ENCODE data around the gene SIGLEC1.

The SIGLEC1 gene

GRCh38 chr20:3698591-3699001 is 13.8 kb downstream of the SIGLEC1 start:
- no peak for DNase-seq

- no peak for DNase-seq
Observed at GRCh38 chr20:3697588-3698305, 14.7 kb downstream of the SIGLEC1 start.

- DNase-seq, result no peak
Observed at GRCh38 chr20:3696745-3697587, 15.4 kb downstream of the SIGLEC1 start.

DNA sequence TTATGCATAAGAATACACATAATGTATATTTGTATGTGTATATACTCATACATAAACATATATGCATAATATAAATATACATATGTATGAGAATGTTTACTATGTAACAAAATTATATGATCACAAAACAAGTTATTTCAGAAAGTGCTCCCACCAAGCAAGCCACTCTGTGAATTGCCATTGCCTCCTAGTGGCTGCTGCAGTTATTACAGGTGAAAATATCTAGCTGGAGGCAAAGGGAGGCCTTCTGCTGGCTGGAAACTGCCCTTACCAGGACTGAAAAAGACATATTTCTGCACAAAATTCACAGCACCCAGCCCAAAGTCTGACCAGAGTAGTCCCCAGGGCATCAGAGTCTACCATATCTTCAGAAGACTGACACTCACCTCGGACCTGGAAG is 16.2 kb downstream of the SIGLEC1 start:
- DNase-seq, result no peak

GRCh38 chr20:3694864-3695263 is 17.5 kb downstream of the SIGLEC1 start:
- no peak for DNase-seq

DNA sequence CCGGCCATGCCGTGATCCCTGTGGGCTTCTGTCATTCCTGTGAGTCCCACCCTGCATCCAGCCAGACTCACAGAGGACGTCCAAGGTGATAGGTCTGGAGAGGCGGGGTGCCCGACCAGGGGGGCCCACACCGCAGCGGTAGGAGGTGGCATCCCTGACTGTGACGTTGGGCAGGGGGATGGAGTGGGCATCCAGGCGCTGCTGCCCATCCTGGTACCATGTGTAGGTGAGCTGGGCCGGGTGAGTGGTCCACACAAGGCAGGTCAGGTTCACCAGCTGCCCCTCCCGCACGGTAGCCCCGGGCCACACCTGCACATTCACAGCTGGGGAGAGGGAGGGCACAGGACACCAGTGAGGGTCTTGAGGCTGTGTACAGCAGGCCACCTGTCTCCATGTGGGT is 19.0 kb downstream of the SIGLEC1 start:
- no peak for DNase-seq

- DNase-seq, result no peak
Observed at GRCh38 chr20:3692706-3693294, 19.6 kb downstream of the SIGLEC1 start.

DNA sequence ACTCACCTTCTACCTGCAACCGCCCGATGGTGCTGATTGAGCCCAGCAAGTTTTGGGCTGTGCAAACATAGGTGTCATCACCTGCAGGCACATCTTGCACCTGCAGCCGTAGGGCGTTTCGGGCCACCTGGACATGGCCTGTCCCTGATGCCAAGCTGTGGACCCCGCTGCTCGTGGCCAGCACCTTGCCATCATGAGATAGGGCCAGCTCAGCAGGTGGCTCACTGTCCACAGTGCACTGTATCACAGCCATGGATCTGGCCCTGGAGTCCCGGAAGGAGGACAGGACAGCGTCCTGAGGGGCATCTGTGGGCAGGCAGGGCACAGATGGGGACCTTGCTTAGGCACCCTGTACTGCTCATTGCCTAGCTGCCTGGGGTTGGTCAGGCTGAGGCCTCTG is 20.5 kb downstream of the SIGLEC1 start:
- no peak for DNase-seq

- DNase-seq, result no peak
Observed at GRCh38 chr20:3691306-3691705, 21.1 kb downstream of the SIGLEC1 start.

DNA sequence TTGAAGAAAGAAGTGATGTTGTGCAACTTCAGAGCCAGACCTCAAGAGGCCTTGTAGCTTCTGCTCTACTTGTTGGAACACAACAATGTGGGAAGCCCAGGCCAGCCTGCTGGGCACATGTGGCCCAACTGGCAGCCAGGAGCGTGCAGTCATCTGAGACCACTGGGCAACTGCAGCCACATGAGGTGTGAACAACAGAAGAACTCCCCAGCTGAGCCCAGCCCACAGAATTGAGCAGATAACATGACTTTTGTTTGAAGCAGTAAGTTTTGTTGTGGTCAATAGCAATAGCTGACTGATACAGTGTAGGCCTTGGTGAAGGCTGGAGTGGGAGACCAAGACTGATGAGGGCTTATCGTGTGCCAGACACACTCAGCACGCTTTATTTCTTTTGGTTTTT is 22.0 kb downstream of the SIGLEC1 start:
- no peak for DNase-seq

DNA sequence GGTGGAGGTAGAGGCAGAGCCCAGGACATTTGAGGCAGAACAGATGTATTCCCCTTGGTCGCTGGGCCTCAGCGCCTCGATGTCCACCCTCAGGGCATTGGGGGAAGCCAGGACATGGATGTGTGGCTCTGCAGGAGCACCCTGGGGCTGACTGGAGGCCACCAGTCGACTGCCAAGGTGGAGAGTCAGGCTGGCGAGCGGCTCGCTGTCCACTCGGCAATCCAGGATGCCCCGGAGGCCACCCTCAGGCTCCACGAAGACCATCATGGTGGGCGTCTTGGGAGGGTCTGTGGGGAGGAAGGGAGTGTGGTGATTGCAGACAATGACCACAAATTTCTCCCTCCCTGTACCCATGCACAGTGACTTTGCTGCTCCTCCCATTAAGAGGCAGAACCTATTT is 22.4 kb downstream of the SIGLEC1 start:
- no peak for DNase-seq

- no peak for DNase-seq
Observed at GRCh38 chr20:3687655-3688054, 24.7 kb downstream of the SIGLEC1 start.

DNA sequence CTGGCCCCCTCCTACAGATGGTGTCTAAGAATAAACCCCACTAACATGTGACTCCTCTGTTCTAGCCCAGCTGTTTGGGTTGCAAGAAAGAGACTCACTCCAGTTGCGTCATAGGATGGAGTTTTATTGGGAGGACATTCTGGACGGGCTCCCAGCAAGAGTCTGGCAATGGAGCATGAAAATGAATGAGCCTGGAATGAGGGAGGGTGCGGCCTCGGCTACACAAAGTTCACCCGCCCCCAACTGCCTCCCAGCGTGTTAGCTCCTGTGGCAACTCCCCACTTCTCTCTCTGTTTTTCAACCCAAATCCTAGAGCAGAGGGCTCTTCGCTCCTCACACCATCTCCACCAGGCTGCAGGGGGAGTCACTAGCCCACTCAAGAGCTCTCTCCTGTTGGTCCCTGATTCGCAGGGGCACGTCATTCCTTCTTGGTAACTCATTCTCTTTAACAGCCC is 25.5 kb downstream of the SIGLEC1 start:
- DNase-seq, result no peak

DNA sequence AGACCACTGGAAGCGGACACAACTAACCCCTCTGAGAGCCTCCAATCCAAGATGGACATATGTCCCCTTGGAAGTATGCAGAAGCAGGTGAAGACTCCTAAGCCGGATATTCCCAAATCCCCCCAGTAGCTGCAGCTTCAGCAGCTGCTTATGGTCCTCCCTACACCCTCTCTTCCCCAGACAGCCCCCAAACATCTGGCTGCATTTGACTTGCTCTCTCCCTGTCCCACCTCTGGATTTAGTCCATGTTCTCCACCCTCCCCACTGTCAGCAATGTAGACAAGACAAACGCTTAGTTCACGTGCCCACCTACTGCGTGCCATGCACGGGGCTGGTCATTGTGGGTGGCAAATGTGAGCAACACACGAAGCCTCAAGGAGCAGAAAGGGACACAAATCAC is 26.0 kb downstream of the SIGLEC1 start:
- no peak for DNase-seq

DNA sequence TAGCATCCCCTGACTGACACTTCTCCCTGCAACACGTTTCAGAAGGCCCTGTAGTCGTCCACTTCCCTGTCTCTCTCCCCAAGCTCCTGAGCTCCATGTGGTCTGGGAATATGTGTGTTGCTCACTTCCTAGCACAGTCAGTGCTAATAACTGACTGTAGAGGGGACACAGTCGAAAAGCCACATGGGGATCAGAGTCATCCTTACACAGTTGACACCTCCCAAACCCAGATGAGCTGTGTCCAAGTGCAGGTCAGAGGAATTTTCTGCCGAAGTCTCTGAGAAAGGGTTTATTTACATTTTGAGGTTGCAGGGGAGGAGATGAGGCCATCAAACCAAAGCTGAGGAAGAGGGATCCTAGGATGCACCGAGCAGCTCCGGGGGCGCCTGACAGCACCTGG is 27.1 kb downstream of the SIGLEC1 start:
- DNase-seq, result no peak

GRCh38 chr20:3681931-3682781 is 30.2 kb downstream of the SIGLEC1 start, which contains the start of gene ADAM33:
TSS of gene ADAM33 (minus strand) at chr20:3682010. CDS start at chr20:3682004, 6 bp downstream.
- no peak for DNase-seq

DNA sequence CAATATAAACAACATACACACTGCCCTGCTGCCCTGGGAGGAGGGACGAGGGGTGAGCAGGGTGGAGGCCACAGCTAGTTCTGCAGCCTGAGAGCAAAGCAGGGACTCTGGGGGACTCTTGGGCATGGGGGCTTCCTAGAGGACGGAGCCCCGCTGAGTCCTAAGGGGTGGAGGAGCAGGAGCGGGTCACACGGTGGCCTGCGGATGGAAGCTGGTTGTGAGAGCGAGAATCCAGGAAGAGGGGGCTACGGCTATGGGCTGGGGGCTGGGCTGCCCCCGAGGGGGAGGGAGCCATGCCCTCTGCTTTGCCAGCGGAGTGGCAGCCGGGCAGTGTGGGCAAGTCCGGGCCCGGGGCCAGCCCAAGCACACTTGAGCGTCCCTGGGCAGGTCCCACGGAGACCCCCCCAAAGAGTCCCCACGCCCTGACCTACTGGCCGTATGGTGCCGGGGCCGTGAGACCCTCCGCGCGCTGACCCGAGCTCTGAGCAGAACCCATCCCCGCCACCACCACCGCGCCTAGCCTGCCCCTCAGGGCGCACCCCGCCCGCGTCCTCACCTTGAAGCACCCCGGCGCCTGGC is 31.0 kb downstream of the SIGLEC1 start:
- no peak for DNase-seq

- no peak for DNase-seq
Observed at GRCh38 chr20:3680701-3681351, 31.6 kb downstream of the SIGLEC1 start.

GRCh38 chr20:3679749-3680700 is 32.4 kb downstream of the SIGLEC1 start:
- no peak for DNase-seq

- no peak for DNase-seq
Observed at GRCh38 chr20:3678856-3679720, 33.3 kb downstream of the SIGLEC1 start.
